GM18951 (cell line): ENCODE results near the gene GFPT2.

ENCODE experiments used
- POLR2A ChIP-seq: IDR thresholded peaks from 4 replicates; pipeline ENCODE4 v1.6.1; 2011; ENCODE audit warnings: mild to moderate bottlenecking; ENCODE audit not compliant: insufficient read length, insufficient read depth; ENCODE audit errors: extremely low read depth
- in situ Hi-C: fragments of 300-500 bp; cut with MboI; formaldehyde crosslinking; loops from one replicate; pipeline ENCODE4 v1.12.0; 2022; ENCODE audit warnings: low sequenced_read_pairs, mixed read lengths, inconsistent platforms; ENCODE audit not compliant: unreplicated experiment

GFPT2 gene

DNA sequence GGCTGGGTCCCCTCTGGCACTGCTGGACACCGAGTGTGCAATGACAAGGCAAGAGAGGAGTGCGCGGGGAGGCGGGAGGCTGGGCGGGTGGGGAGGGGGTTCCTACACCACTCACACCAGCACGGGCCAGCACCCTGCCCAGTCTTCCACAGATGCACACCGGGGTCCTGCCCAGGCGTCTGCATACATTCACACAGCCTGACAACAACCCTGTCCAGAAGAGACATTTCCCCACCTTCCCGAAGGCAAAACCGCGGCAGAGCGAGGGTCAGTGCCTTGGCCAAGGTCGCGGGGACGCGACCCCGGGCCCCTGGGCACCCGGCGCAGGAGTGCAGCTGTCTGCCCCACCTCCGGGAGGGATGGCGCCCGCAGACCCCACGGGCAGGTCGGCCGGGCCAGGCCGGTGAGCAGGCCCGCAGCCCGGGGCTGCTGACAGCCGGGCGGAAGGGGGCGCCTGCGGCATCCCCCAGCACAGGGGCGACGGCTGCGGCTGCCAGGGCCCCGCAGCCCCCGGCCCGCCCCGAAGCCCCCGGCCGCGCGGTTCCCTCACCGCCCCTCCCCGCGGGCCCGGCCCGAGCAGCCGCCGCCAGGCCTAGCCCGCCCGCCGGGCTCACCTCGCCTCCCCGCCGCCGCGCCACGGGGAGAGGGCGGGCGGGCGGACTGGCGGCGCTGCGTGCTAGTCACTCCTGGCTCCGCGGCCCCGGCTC lies 61.7 kb downstream of the GFPT2 start:
- no peak for TF ChIP-seq POLR2A
- in situ Hi-C loops: no loop called here

GRCh38 chr5:180290568-180291233 lies 62.4 kb downstream of the GFPT2 start:
- TF ChIP-seq POLR2A: no peak
- in situ Hi-C loops: no loop called here

DNA sequence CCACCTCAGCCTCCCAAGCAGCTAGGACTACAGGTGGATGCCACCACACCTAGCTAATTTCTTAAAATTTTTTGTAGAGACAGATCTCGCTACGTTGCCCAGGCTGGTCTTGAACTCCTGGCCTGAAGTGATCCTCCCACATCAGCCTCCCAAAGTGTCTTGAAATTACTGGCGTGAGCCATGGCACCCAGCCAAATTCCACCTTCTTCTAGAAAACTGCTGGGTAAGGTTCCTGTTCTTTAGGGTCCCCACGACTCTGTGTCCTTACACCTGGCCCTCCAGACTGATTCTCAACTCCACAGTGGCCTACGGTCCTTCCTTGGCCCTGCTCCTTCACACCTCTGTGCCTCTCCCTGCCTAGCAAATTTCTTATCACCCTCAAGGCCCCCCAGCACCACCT lies 63.2 kb downstream of the GFPT2 start:
- TF ChIP-seq POLR2A: no peak
- in situ Hi-C loops: no loop called here

GRCh38 chr5:180289433-180289832 lies 63.7 kb downstream of the GFPT2 start:
- in situ Hi-C loops: no loop called here
- TF ChIP-seq POLR2A: no peak

- TF ChIP-seq POLR2A: no peak
- in situ Hi-C loops: no loop called here
Measured at GRCh38 chr5:180287868-180288267, 65.3 kb downstream of the GFPT2 start.

DNA sequence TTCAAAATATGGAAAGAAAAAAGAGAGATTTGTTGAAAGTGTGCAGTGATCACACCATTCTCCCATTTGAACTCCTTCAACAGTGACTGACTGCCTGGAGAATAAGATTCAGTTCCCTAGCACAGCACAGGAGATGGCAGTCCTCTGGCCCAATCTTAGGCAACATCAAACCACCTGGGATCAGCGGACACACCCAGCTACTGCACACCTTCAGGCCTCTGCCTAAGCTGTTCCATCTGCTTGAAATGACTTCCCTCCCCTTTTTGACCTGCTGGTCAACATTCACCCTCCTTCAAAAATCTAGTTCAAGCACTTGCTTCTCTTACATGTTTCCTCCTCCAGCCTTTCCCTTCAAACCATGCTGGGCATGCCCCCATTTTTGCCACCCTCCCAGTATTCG lies 65.7 kb downstream of the GFPT2 start:
- TF ChIP-seq POLR2A: no peak
- in situ Hi-C loops: no loop called here

- in situ Hi-C loops: no loop called here
- TF ChIP-seq POLR2A: no peak
Measured at GRCh38 chr5:180284149-180284548, 69.0 kb downstream of the GFPT2 start.

DNA sequence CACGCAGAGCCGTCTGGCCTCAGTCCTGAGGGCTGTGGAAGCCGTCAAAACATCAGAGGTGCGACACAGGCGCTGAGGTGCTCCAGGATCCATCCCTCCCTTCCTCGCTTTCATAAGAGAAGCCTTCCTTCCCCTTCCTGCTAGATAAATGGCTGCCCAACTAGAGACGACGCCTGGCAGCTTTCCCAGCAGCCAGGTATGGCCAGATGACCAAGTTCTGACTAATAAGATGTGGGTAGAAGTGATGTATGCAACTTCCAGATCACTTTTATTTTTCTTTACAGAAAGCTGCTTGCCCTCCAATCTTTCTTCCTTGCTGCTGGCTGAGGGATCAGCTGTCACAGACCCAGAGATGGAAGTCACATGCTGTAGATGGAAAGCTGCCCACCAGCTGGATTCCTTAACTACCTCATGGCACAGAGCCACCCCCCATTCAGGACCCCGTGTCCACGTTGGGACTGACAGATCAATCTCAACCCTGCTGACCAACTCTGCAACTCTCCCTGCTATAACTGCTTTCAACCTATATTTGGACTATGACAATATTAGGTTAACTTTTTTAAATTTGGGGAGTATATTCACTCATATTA lies 70.0 kb downstream of the GFPT2 start:
- no peak for TF ChIP-seq POLR2A
- in situ Hi-C loops: no loop called here

GRCh38 chr5:180282281-180282680 lies 70.9 kb downstream of the GFPT2 start:
- TF ChIP-seq POLR2A: no peak
- in situ Hi-C loops: no loop called here

- in situ Hi-C loops: no loop called here
- no peak for TF ChIP-seq POLR2A
Measured at GRCh38 chr5:180281706-180282105, 71.4 kb downstream of the GFPT2 start.

GRCh38 chr5:180274695-180275094 lies 78.4 kb downstream of the GFPT2 start:
- TF ChIP-seq POLR2A: no peak
- in situ Hi-C loops: no loop called here

DNA sequence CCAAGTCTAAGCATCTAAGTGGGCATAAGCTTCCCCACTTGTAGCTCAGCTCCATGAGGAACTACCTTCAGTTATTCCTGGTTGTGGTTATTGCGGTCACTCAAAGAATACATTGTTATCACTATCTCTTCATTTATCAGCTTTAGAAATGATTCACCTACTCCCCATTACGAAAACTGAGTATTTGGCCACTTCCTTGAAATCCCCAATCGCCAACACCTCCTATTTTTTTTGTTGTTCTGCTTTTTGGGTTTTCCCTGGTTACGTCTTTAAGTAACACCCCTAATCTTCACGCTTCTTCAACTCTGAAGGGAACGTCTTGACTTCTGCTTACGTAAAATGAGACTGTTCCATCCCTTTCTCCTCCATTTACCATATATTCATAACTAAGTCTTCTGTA lies 81.9 kb downstream of the GFPT2 start:
- in situ Hi-C loops: no loop called here
- TF ChIP-seq POLR2A: no peak

GRCh38 chr5:180259260-180259611 lies 93.9 kb downstream of the GFPT2 start:
- no peak for TF ChIP-seq POLR2A
- in situ Hi-C loops: no loop called here

DNA sequence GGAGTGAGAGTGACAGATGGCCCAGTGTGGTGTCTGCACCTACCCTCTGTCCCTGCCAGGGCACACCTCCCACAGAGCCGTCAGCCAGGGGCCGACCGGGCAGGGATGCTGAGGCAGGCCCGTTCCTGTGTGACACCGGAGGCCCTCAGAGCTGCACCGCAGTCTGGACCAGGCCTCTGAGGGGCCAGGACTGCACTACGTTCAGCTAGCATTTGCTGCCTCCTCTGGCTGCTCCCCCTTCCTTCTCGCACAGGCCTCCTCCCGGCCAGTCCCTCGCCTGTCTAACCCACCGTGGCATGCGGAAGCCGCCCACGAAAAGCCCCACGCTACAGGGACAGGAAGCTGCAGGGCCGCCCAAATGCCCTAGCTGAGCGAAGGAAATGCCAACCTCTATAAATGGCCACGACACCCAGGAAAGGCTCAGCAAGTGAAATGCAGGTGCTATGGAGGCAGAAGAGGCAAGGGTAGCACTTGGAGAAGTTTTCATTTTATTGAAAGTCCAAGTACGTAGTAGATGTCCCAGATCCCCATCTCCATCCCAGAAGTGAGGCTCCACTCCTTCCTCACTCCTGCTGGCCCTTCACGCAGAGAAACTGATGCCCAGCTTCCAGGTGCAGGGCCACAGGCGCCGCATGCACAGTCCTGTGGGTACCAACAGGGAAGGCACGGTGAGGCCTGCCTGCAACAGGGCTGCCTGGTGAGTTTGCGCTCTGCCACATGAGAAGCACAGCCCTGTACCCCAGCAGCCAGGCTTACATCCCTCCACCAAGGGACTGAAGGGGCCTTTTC lies 99.9 kb downstream of the GFPT2 start:
- no peak for TF ChIP-seq POLR2A
- in situ Hi-C loops: no loop called here

- in situ Hi-C loops: no loop called here
- no peak for TF ChIP-seq POLR2A
Measured at GRCh38 chr5:180251887-180252286, 101.2 kb downstream of the GFPT2 start.
